Neural cell (in vitro differentiated cells): ENCODE results near the gene CERKL. TPM values are rescaled to one million over a fixed set of nuclear protein-coding genes. Genes with fewer than 3 reads are reported as not detected.

Experiments used
- H2AFZ ChIP-seq: fragments of 200-600, 300-800 bp; sonication (generic), shearing (Covaris generic); 2 replicates; pipeline ENCODE4 v1.6.0; 2014; ENCODE audit warnings: low read depth, mild to moderate bottlenecking, antibody characterized with exemption, low read length, moderate library complexity
- H3F3A ChIP-seq: fragments of 200-600 bp; shearing (Covaris generic); 2 replicates; pipeline ENCODE4 v1.6.1; 2016; ENCODE audit warnings: mild to moderate bottlenecking, moderate library complexity, mixed read lengths, antibody characterized with exemption, low read length; ENCODE audit not compliant: insufficient read depth, poor library complexity, severe bottlenecking
- H3K27ac ChIP-seq: fragments of 200-600, 300-800 bp; sonication (generic), shearing (Covaris generic); 2 replicates; pipeline ENCODE4 v1.5.1; 2014; ENCODE audit warnings: mild to moderate bottlenecking, low read length, moderate library complexity
- H3K27me3 ChIP-seq: fragments of 300-800, 200-600 bp; sonication (generic), shearing (Covaris generic); 2 replicates; pipeline ENCODE4 v1.6.0; 2014; ENCODE audit warnings: mild to moderate bottlenecking, low read depth, low read length, moderate library complexity; ENCODE audit not compliant: insufficient read depth
- H3K36me3 ChIP-seq: fragments of 300-800, 200-600 bp; sonication (generic), shearing (Covaris generic); 2 replicates; pipeline ENCODE4 v1.5.1; 2014; ENCODE audit warnings: mild to moderate bottlenecking, antibody characterized with exemption, low read length, moderate library complexity; ENCODE audit not compliant: insufficient read depth
- H3K4me2 ChIP-seq: fragments of 300-800, 200-600 bp; sonication (generic), shearing (Covaris generic); 2 replicates; pipeline ENCODE4 v1.6.0; 2014; ENCODE audit warnings: mild to moderate bottlenecking, low read length
- H3K4me3 ChIP-seq: fragments of 300-800, 200-600 bp; sonication (generic), shearing (Covaris generic); 2 replicates; pipeline ENCODE4 v1.5.1; 2014; ENCODE audit warnings: mild to moderate bottlenecking, low read length, moderate library complexity
- H3K79me2 ChIP-seq: fragments of 200-600 bp; shearing (Covaris generic); replicated peaks from 2 replicates; pipeline ENCODE4 v1.6.0; 2014; ENCODE audit warnings: mild to moderate bottlenecking, low read length, moderate library complexity; ENCODE audit not compliant: insufficient read depth
- H3K9ac ChIP-seq: fragments of 300-800, 200-600 bp; sonication (generic), shearing (Covaris generic); 2 replicates; pipeline ENCODE4 v1.6.1; 2016; ENCODE audit warnings: mild to moderate bottlenecking, low read length, mixed read lengths
- H3K9me2 ChIP-seq: fragments of 200-600 bp; shearing (Covaris generic); 2 replicates; pipeline ENCODE4 v1.6.1; 2016; ENCODE audit warnings: mild to moderate bottlenecking, low read length, mixed read lengths; ENCODE audit not compliant: insufficient read depth
- H3K9me3 ChIP-seq: fragments of 200-600, 300-800 bp; sonication (generic), shearing (Covaris generic); 2 replicates; pipeline ENCODE4 v1.6.1; 2016; ENCODE audit warnings: mild to moderate bottlenecking, mixed run types, low read length, moderate library complexity, mixed read lengths
- H4K20me1 ChIP-seq: fragments of 200-600 bp; shearing (Covaris generic); 2 replicates; pipeline ENCODE4 v1.6.1; 2016; ENCODE audit warnings: mild to moderate bottlenecking, mixed run types; ENCODE audit not compliant: insufficient read depth
- CTCF ChIP-seq: fragments of 450-650 bp; IDR thresholded peaks from 2 replicates; pipeline ENCODE4 v1.5.1; 2014; ENCODE audit warnings: antibody characterized with exemption, mild to moderate bottlenecking, moderate library complexity; ENCODE audit not compliant: poor library complexity, severe bottlenecking
- EP300 ChIP-seq: fragments of 450-650 bp; conservative IDR thresholded peaks from 2 replicates; pipeline ENCODE4 v1.6.1; 2014; ENCODE audit warnings: antibody characterized with exemption, mild to moderate bottlenecking, moderate library complexity; ENCODE audit not compliant: poor library complexity, severe bottlenecking
- EZH2 ChIP-seq: fragments of 200-600, 300-800 bp; shearing (Covaris generic), sonication (generic); IDR thresholded peaks from 2 replicates; pipeline ENCODE4 v1.6.1; 2014; ENCODE audit warnings: antibody characterized with exemption, low read length, borderline replicate concordance, mild to moderate bottlenecking; ENCODE audit not compliant: insufficient read depth, poor library complexity, severe bottlenecking
- MXI1 ChIP-seq: fragments of 450-650 bp; conservative IDR thresholded peaks from 2 replicates; pipeline ENCODE4 v1.6.1; 2014; ENCODE audit warnings: antibody characterized with exemption, mild to moderate bottlenecking; ENCODE audit not compliant: poor library complexity, severe bottlenecking
- POLR2AphosphoS5 ChIP-seq: IDR thresholded peaks from 2 replicates; pipeline ENCODE4 v1.6.1; 2012
- RAD21 ChIP-seq: fragments of 450-650 bp; conservative IDR thresholded peaks from 2 replicates; pipeline ENCODE4 v1.6.1; 2014; ENCODE audit warnings: antibody characterized with exemption, mild to moderate bottlenecking, moderate library complexity
- REST ChIP-seq: IDR thresholded peaks from 2 replicates; pipeline ENCODE4 v1.6.1; 2012; ENCODE audit warnings: borderline replicate concordance
- SMC3 ChIP-seq: fragments of 450-650 bp; conservative IDR thresholded peaks from 2 replicates; pipeline ENCODE4 v1.6.1; 2014; ENCODE audit warnings: antibody characterized with exemption, mild to moderate bottlenecking, moderate library complexity; ENCODE audit not compliant: poor library complexity
- TAF1 ChIP-seq: IDR thresholded peaks from 2 replicates; pipeline ENCODE4 v1.6.1; 2012; ENCODE audit warnings: low read depth
- polyA plus RNA-seq: library from polyadenylated mRNA; depleted of rRNA; stranded (reverse); fragments of >200 nt; gene quantifications from 2 replicates; pipeline ENCODE4 v1.2.3, GENCODE V29; 2014

The CERKL gene
- polyA plus RNA-seq, 1 donor from 2014 or later, result not detected

GRCh38 chr2:181682026-181682789, 25.3 kb upstream of the CERKL start:
- no peaks in the 10 kb centered on the region for H3K9me2 ChIP-seq
- H2AFZ ChIP-seq, result no peak overlapping the region
- H3K27ac ChIP-seq, result no peak overlapping the region
- H4K20me1 ChIP-seq, result no peaks in the 10 kb centered on the region
- H3K9me3 ChIP-seq, result peaks cover 28% of the 10 kb centered on the region
- H3K27me3 ChIP-seq, result peaks cover 100% of the 10 kb centered on the region
- no peaks in the 10 kb centered on the region for H3K36me3 ChIP-seq
- no peaks in the 10 kb centered on the region for H3F3A ChIP-seq
- no peaks in the 10 kb centered on the region for H3K79me2 ChIP-seq
- TF ChIP-seq CTCF, result no peak
- no peak for TF ChIP-seq MXI1
- TF ChIP-seq TAF1, result no peak
- no peak for TF ChIP-seq POLR2AphosphoS5
- TF ChIP-seq EP300, result no peak
- TF ChIP-seq EZH2, result no peak
- H3K4me2 ChIP-seq, result no peak overlapping the region
- H3K4me3 ChIP-seq, result no peak overlapping the region
- no peak overlapping the region for H3K9ac ChIP-seq

GRCh38 chr2:181680937-181681811, 24.3 kb upstream of the CERKL start:
- Histone ChIP-seq H2AFZ (no peak overlapping the region), H4K20me1 (no peaks in the 10 kb centered on the region), H3K79me2 (no peaks in the 10 kb centered on the region), H3K4me2 (peak overlapping the region; percentile 58), H3K9me3 (peaks cover 28% of the 10 kb centered on the region), H3K27ac (no peak overlapping the region), H3K36me3 (no peaks in the 10 kb centered on the region), H3F3A (no peaks in the 10 kb centered on the region), H3K4me3 (peak overlapping the region; percentile 69), H3K27me3 (peaks cover 100% of the 10 kb centered on the region), H3K9ac (no peak overlapping the region), H3K9me2 (no peaks in the 10 kb centered on the region)
- no peak for TF ChIP-seq EP300
- TF ChIP-seq POLR2AphosphoS5, result no peak
- TF ChIP-seq TAF1, result no peak
- no peak for TF ChIP-seq RAD21
- no peak for TF ChIP-seq MXI1
- no peak for TF ChIP-seq CTCF
- TF ChIP-seq REST, result no peak
- no peak for TF ChIP-seq EZH2
- TF ChIP-seq SMC3, result no peak
